ENCODE data around the gene IL22RA2. TPM values are rescaled to one million over a fixed set of nuclear protein-coding genes. Genes with fewer than 3 reads are reported as not detected.
A peak's percentile ranks its signal among the peaks of the same experiment; 100 is the strongest.

The IL22RA2 gene
- total RNA-seq, 1 experiment from 2014 or later: not detected

DNA sequence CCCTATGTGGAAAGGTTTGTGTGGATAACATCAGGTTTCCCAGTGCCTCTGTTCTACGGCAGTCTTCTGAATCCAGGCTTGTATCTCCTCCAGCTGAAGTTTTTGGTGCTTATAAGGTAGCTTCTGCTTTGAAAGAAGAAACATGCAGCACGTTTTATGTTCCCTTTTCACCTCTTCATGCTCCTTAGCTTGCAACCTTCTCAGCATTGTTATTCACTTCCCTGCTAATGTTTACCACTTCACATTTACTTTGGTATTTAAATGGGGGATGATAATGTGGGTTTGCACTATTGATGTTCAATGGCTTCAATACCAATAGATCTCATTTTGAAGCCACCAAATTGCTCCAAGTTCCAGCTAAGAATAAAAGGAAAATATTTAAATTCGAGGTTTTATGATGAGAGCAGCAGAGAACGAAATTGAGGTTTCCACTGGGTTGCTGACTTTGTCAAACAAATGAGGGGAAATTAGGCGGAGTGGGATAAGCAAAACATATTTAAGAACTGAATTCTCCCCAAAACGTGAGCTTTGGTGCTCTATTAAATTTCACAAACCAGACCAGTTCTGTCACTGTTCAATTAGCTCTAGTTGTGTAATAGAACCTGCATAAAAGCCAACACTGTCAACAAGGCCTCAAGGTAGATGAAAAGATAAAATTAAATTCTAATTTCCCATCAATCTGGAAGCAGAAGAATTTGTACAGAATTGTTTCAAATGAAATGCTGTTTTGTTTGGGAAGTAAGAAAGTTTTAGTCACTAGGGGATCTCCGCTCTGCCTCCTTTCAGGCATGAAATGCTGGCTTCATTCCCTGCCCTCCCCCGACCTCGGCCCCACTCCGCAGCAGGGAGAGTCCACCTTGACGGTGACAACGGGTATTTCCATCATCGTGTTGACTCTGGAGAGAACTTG, 1.4 kb downstream of the IL22RA2 start:
- peaks cover 14% of the 10 kb centered on the region for H3K27me3 Mint-ChIP-seq (ENCODE audit: low read depth)
- ChIA-PET POLR2A (no interaction called here), CTCF (interaction anchor here (1.3 kb wide), 1 partner anchor 95 kb away, joined by 4 read pairs; no protein-coding TSS in a partner anchor)
- DNase-seq (ENCODE audit: low spot score) (peak; percentile 27), ATAC-seq (peak; percentile 65)
- H3K4me3 Mint-ChIP-seq: peak overlapping the region; percentile 19; the same call in 1 of the 2 replicates
- H3K36me3 Mint-ChIP-seq: peaks cover 43% of the 10 kb centered on the region
- peaks cover 28% of the 10 kb centered on the region for H3K4me1 Mint-ChIP-seq
- peaks cover 74% of the 10 kb centered on the region for H3K9me3 Mint-ChIP-seq
- TF ChIP-seq ELF4 (CRISPR knock-in tag; IDR thresholded peaks at IDR 0.05; ENCODE audit: low read depth) (no peak), ATF6 (CRISPR knock-in tag; IDR thresholded peaks at IDR 0.05) (no peak), SOX15 (CRISPR knock-in tag; IDR thresholded peaks at IDR 0.05) (no peak)
- TF ChIP-seq, protein P1, sequence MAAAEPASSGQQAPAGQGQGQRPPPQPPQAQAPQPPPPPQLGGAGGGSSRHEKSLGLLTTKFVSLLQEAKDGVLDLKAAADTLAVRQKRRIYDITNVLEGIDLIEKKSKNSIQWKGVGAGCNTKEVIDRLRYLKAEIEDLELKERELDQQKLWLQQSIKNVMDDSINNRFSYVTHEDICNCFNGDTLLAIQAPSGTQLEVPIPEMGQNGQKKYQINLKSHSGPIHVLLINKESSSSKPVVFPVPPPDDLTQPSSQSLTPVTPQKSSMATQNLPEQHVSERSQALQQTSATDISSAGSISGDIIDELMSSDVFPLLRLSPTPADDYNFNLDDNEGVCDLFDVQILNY (CRISPR knock-in tag; IDR thresholded peaks at IDR 0.05): no peak
- TF ChIP-seq, protein P2, sequence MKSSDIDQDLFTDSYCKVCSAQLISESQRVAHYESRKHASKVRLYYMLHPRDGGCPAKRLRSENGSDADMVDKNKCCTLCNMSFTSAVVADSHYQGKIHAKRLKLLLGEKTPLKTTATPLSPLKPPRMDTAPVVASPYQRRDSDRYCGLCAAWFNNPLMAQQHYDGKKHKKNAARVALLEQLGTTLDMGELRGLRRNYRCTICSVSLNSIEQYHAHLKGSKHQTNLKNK (CRISPR knock-in tag; IDR thresholded peaks at IDR 0.05): 0 out of 2 replicates have a peak, but pooled peaks have one; percentile 42
- TF ChIP-seq, protein P3, sequence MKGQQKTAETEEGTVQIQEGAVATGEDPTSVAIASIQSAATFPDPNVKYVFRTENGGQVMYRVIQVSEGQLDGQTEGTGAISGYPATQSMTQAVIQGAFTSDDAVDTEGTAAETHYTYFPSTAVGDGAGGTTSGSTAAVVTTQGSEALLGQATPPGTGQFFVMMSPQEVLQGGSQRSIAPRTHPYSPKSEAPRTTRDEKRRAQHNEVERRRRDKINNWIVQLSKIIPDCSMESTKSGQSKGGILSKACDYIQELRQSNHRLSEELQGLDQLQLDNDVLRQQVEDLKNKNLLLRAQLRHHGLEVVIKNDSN (CRISPR knock-in tag; IDR thresholded peaks at IDR 0.05): no peak
- H3K27ac Mint-ChIP-seq: 0 out of 2 replicates have a peak overlapping the region, but pooled peaks have one; percentile 5

DNA sequence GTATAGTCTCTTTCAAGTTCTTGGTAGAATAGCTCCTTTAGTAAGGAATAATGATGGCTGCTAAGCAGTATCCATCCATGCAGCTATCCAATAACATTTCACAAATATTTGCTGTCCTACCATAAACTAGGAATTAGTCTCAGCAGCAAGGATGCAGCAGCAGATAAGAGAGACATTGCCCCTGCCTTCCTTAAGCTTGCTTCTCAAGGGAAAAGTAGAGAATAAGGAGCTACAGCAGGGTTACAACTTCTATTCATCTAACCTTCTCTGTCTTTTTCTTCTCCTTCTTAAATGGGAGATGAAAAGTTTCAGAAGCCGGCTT, 2.4 kb downstream of the IL22RA2 start:
- CTCF ChIA-PET: interaction anchor here (1.2 to 1.3 kb wide), 2 partner anchors 94 to 144 kb away, joined by 4 to 6 read pairs; no protein-coding TSS in a partner anchor
- ATAC-seq (no peak), DNase-seq (ENCODE audit: low spot score) (no peak)
- Mint-ChIP-seq H3K4me1 (peaks cover 28% of the 10 kb centered on the region), H3K9me3 (peaks cover 76% of the 10 kb centered on the region), H3K27ac (no peak overlapping the region), H3K27me3 (ENCODE audit: low read depth) (peaks cover 14% of the 10 kb centered on the region), H3K4me3 (no peak overlapping the region), H3K36me3 (peaks cover 45% of the 10 kb centered on the region)
- POLR2A ChIA-PET: no interaction called here
- no peak for TF ChIP-seq JUN (CRISPR knock-in tag; IDR thresholded peaks at IDR 0.05)
- TF ChIP-seq, protein P2 (CRISPR knock-in tag; IDR thresholded peaks at IDR 0.05): no peak
- no peak for TF ChIP-seq RORB (CRISPR knock-in tag; IDR thresholded peaks at IDR 0.05)
- TF ChIP-seq ZNF263 (CRISPR knock-in tag; IDR thresholded peaks at IDR 0.05; ENCODE audit: low read depth): no peak
- no peak for TF ChIP-seq ZNF671 (CRISPR knock-in tag; IDR thresholded peaks at IDR 0.05)
- no peak for TF ChIP-seq ZNF416 (CRISPR knock-in tag; IDR thresholded peaks at IDR 0.05)
- TF ChIP-seq ZNF219 (CRISPR knock-in tag; IDR thresholded peaks at IDR 0.05; ENCODE audit: borderline replicate concordance): no peak
- TF ChIP-seq TP53 (CRISPR knock-in tag; IDR thresholded peaks at IDR 0.05): no peak
- no peak for TF ChIP-seq EMX1 (CRISPR knock-in tag; IDR thresholded peaks at IDR 0.05)
- no peak for TF ChIP-seq OVOL2 (CRISPR knock-in tag; IDR thresholded peaks at IDR 0.05; ENCODE audit: borderline replicate concordance)
- TF ChIP-seq CBFB (CRISPR knock-in tag; IDR thresholded peaks at IDR 0.05; ENCODE audit: low read depth): no peak
- no peak for TF ChIP-seq HMGXB4 (CRISPR knock-in tag; IDR thresholded peaks at IDR 0.05)
- TF ChIP-seq MYBL2 (CRISPR knock-in tag; IDR thresholded peaks at IDR 0.05): no peak
- TF ChIP-seq FOXJ3 (CRISPR knock-in tag; IDR thresholded peaks at IDR 0.05; ENCODE audit: borderline replicate concordance): no peak
- no peak for TF ChIP-seq AFF4 (CRISPR knock-in tag; IDR thresholded peaks at IDR 0.05; ENCODE audit: borderline replicate concordance)
- TF ChIP-seq ELF4 (CRISPR knock-in tag; IDR thresholded peaks at IDR 0.05; ENCODE audit: low read depth): no peak
- TF ChIP-seq, protein P1 (CRISPR knock-in tag; IDR thresholded peaks at IDR 0.05): no peak

All from WTC11 (cell line).